Adipose tissue (tissue), 3 donors: Measurements from ENCODE around the gene OMG. TPM values are rescaled to one million over a fixed set of nuclear protein-coding genes. Genes with fewer than 3 reads are reported as not detected.
"Not testable (repeated sequence)": the region's sequence is repeated elsewhere in the genome, so short reads cannot be mapped to it uniquely, and the experiment has no call there.

Experiments
- H3K27ac ChIP-seq: one replicate; pipeline ENCODE4 v1.5.1; 2013; ENCODE audit warnings: low read depth, low read length
- WGBS, 3 donors: extraction: QIAGEN DNeasy Blood & Tissue Kit; methylation state at CpG; one replicate each; pipeline ENCODE4 v1.1.7; 2013; 5-methylcytosine and 5-hydroxymethylcytosine counted together
- polyA plus RNA-seq, 3 donors: library from polyadenylated mRNA; stranded (reverse); fragments of 200-250 nt; gene quantifications; one replicate each; pipeline ENCODE4 v1.2.3, GENCODE V29; 2013
- donor health status: healthy with polysubstance abuse.
- donor health status: Bipolar disorder and iron deficiency.
- donor health status: healthy.

The OMG gene
- polyA plus RNA-seq, 3 donors = 0.06 to 2.5 (median 0.49) TPM

DNA sequence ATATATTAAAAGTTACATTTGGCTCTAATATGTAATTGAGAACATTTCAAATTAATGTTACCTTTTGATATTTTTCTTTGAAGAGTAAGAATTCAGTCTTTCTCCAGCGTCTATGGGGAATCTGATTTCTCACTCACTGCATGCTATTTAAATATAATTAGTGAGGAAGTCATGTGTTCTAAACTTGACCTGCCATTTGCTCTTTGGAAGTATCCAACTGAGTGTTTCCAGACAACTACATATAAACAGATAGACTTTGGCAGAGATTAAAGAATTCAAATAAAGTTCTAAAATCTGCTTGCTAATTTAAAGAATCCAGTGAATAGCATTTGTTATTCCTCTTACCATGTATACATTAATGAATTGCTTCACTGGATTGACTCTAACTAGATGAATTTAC, 23.5 kb downstream of the OMG start:
- WGBS, 3 donors = 77 to 83% (median 79%) methylated on average over 1 of the region's 1 CpG
- no peak overlapping the region for H3K27ac ChIP-seq

DNA sequence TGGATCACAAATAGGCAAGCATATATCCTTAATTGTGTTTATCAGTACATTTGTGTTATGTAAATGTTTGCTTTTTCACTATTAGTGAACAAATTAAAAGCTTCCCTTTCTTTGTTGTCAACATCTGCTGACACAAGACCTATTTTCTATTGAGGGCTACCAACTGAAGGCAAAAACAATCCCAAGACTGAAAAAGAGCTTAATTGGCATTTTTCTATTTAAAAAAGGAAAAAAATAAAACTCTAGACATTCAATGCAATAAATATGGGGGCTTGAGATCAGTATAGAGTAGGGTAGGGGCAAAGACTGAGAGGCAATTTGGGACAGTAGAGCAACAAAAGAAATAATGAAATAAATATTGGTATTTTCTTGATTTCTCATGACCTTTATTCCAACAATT, 24.2 kb downstream of the OMG start:
- no peak overlapping the region for H3K27ac ChIP-seq

DNA sequence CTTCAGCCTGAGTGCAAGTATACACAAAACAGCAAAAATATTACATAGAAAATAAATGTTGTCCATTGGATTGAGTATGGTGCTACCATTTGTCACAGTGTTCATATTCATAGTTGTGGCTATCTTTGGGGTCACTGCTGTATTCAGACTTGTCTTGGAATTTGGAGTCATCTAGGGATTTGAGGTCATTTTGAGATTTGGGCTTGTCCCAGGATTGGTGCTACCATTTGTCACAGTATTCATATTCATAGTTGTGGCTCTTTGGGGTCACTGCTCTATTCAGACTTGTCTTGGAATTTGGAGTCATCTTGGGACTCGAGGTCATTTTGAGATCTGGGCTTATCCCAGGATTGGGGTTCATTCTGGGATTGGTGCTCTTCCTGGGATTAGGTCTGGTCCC, 24.8 kb downstream of the OMG start:
- H3K27ac ChIP-seq = no peak overlapping the region
- WGBS, 3 donors = 93 to 100% (median 100%) methylated on average over 1 of the region's 1 CpG

DNA sequence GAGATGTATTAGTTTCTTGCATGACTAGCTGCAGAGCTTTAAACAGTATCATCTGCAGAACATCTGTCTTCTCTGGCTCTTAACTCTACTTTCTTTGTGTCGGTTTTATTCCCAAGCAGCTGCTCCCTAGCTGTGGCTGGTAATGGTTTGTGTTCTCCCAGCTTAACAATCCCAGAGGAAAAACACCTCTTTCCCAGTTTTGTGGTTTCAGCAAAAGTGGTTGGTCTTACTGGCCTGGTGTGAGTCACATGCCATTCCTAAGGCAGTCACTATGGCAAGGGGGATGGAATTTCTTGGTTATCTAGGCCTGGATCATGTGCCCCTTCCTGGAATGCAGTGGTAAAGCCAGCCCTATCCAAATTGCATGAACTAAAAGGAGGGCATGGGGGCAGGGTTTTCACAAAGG, 27.5 kb downstream of the OMG start:
- 62 to 81% (median 65%) methylated on average over 1 of the region's 1 CpG for WGBS, 3 donors

DNA sequence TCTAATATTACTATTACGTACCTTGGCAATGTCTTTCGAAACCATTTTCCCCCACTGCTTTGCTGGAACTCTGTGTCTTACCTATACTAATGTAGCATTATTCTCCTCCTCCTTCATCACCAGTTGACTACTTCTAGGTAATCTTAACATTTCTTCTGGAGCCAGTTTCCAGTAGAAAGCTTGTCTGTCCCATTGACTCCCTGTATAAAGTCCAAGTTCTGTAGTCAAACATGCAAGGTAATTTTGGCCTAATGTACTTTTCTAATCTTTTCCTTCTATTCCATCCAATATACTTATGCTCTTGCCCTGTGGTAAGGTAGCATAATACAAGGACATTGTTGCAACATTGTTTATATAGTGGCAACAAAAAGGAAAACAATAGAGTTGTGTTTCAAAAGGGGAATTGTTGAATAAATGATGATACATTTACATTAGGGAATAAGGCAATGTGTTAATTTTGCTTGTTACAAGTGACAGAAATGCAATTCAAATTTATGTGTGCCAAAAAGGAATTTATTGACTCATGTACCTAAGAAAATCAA, 27.9 kb downstream of the OMG start:
- WGBS, 3 donors = 85 to 97% (median 95%) methylated on average over 2 of the region's 2 CpGs
- H3K27ac ChIP-seq = no peak overlapping the region

More for the DNA sequence above, 27.5 kb downstream of the OMG start:
- no peak overlapping the region for H3K27ac ChIP-seq

DNA sequence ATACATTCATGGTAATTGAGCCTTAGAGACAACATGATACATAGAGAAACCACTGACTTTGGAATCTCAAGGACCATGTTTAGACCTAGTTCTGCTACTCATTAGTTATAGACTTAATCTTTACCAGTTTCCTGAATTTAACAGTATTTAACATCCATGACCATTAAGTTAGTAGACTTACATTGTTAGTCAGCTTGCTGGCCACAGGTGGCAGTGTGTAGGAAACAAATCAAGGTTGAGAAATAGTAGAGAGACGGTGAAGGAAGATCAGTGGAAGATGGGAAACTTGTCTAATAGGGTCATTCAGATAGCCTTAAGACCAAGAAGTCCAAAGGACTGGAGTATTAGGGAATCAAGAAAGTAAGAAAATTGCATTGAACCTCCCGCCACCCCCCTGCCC, 31.0 kb downstream of the OMG start:
- 73 to 100% (median 84%) methylated on average over 2 of the region's 2 CpGs for WGBS, 3 donors
- H3K27ac ChIP-seq = no peak overlapping the region

DNA sequence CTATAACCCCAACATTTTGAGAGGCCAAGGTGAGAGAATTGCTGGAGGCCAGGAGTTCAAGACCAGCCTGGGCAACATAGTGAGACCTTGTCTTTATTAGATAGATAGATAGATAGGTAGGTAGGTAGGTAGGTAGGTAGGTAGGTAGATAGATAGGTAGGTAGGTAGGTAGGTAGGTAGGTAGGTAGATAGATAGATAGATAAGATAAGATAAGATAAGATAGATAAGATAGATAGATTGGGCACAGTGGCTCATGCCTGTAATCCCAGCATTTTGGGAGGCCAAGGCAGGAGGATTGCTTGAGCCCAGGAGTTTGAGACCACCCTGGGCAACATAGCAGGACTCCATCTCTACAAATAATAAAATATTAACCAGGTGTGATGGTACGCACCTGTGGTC, 34.1 kb downstream of the OMG start:
- H3K27ac ChIP-seq = not testable (repeated sequence)
- 97 to 100% (median 100%) methylated on average over 1 of the region's 1 CpG for WGBS, 3 donors

DNA sequence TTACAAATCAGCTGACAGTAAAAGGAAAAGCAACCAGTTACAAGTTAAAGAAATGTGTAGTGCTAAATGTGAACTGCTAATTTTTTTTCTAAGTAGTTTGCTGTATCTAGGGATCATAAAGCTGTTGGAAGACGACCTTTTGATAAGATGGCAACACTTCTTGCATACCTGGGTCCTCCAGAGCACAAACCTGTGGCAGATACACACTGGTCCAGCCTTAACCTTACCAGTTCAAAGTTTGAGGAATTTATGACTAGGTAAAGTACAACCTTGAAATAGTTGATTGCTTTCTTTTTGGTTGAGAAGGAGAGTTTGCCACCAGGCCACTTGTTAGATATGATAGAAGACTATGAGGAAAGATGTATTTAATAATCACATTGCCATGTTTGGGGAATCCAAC, 35.4 kb downstream of the OMG start:
- WGBS, 3 donors = 56 to 89% (median 75%) methylated on average over 1 of the region's 1 CpG
- H3K27ac ChIP-seq = no peak overlapping the region

DNA sequence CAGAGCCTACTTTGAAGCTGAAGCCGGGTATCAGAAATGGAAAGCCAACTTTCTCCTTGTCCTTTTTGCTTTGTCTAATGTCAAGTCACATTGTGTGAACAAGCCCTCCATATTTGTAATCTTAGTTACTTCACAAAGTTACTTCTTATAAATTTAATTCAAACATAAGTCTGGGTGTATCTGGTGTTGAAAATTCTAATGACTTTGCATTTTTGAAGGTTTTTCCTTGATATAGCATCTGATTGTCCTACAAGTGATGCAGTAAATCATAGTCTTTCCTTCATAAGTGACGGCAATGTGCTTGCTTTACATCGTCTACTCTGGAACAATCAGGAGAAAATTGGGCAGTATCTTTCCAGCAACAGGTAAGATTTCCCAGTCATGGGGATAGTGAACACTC, 36.9 kb downstream of the OMG start:
- WGBS, 3 donors = 89 to 96% (median 94%) methylated on average over 3 of the region's 3 CpGs

DNA sequence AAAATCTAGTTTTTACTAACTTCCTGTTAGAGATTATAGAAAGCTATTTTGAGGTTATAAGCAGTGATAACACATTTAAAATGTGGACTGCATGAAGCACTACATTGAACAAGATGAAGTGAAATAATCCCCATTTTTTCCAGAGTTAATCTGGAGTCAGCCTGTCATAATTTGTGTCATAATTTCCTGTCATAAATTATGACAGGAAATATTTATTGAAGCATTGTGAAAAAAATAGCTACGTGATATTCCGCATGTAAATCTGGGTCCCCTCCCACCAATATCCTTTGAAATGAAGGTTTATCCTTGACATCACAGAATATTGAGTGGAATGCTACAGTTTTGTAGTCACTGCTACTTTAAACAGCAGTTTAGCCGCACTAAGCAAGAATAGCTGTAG, 40.1 kb downstream of the OMG start:
- WGBS, 3 donors = 54 to 88% (median 61%) methylated on average over 3 of the region's 3 CpGs
- H3K27ac ChIP-seq = no peak overlapping the region

More for the DNA sequence above, 36.9 kb downstream of the OMG start:
- H3K27ac ChIP-seq = no peak overlapping the region

DNA sequence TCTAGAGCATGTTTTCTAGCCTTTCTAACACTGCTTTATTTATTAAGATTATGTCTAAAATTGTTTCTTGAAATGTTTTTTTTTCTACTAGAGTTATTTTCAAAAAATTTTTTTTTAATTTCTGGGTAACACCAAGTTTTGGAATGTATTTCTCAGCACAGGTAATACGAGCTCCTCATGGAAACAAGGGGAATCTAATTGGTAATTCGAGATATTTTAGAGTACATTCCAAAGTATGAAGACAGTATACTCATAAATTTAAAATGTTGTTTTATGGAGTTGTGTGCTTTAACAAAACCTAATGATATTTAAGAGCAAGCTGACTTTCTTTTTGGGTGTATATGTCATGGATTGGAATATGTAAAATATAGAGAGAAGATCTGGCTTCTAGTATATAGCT, 42.4 kb downstream of the OMG start:
- H3K27ac ChIP-seq = no peak overlapping the region
- 89 to 97% (median 91%) methylated on average over 2 of the region's 2 CpGs for WGBS, 3 donors

DNA sequence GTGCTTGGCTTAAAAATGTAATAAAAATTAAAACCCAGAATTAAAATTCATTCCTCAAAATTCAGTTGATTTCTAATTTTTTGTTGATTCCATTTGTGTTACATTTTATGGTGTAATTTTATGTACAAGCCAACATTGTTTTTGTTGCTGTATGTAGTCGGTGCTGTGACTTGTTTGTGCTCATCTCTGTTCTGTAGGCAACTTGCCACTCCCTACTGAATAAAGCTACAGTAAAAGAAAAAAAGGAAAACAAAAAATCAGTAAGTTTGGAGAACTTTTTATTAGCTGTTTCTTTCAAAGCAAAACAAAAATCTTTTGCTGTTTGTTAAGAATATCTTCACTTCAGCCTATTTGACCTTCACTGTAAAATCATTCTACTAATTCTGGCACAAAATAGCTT, 44.3 kb downstream of the OMG start:
- 91 to 94% (median 94%) methylated on average over 1 of the region's 1 CpG for WGBS, 3 donors

DNA sequence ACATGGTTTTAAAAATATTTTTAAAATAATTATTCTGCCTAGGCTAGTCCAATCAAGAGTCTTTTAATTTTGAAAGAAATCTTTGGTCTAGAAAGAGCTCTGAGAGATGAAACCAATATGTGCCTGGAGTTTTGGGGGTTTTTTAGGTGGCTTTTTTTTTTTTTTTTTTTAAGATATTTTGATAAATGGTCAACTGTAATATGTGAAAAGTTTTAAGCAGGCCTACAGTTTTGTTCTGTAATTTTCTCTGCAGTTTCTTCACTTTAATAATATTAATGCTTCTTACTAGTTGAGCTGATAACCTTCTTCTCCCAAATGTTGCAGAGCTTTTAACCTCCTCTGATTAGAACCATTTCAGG, 45.1 kb downstream of the OMG start:
- H3K27ac ChIP-seq = no peak overlapping the region

More for the DNA sequence above, 44.3 kb downstream of the OMG start:
- no peak overlapping the region for H3K27ac ChIP-seq

DNA sequence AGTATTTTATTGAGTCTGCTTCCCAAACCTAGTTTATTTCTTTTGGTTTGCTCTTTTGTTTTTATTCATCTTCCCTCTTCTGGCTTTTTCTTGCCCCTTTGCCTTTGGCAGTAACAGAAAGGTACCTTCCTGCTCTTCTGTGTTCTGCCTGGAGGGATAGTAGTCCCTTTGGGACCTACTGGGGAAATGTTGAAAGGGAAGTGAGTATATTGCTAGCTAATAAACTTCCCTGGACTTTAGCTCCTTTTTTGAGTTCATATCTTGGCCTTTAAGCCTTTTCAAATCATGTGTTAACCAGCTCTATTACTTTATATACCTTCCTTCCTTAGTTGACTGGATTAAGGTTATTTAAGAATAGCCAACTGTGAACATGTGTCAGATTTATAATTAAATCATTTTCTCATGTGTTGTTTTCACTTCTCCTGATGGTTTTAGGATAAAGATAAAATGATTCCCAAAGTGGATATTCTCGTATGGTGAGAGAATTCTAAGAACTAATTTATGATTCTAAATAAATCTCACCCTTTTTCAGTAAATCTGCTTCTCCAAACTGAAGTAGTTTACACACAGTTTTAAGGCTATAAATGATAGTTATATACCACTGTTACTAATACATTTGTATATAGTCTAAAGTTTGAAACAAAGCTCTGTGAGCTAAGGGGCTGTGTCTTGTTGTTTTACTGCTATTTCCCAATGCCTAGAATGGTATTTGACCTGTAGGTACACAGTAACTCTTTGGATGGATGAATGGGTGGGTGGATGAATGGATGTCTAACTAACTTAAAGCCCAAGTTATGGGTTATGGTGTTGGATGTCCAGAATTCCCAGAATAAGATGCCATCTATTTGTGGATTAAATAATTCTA, 45.7 kb downstream of the OMG start:
- no peak overlapping the region for H3K27ac ChIP-seq
- WGBS, 3 donors = 69 to 89% (median 73%) methylated on average over 1 of the region's 1 CpG

DNA sequence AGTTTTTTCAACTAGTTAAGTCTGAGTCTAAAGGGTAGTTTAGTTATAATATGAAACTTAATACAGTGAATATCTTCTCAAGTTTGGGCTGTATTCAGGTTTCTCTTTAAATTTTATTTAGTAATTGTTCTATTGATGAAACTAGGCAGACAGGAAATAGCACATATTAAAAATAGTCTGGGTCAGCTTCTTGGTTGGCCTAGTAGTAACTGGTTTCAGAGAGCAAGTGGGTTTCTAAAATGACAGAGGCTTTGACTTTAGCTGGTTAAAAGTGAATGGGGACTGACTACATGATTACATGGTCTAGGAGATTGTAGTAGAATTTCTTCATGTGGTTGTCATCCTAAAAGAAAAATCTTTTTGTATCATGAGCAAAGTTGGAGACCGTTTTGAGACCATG, 46.8 kb downstream of the OMG start:
- WGBS, 3 donors = 63 to 76% (median 67%) methylated on average over 1 of the region's 1 CpG
- H3K27ac ChIP-seq = no peak overlapping the region

DNA sequence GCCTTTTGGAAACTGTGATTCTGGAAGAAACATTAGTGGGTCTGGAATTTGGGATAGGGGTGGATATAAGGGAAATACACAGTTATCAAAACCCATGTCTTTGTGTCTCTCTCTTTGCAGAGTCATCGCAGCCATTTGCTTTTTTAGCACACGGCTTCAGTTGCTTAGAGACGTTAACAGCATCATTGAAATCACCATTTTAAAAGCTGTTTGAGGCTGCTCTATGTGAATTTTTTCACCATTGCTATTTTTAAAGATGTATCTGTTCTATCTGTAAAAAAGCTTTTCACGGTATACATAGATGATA, 47.3 kb downstream of the OMG start:
- no peak overlapping the region for H3K27ac ChIP-seq
- WGBS, 3 donors = 86 to 89% (median 88%) methylated on average over 4 of the region's 4 CpGs

DNA sequence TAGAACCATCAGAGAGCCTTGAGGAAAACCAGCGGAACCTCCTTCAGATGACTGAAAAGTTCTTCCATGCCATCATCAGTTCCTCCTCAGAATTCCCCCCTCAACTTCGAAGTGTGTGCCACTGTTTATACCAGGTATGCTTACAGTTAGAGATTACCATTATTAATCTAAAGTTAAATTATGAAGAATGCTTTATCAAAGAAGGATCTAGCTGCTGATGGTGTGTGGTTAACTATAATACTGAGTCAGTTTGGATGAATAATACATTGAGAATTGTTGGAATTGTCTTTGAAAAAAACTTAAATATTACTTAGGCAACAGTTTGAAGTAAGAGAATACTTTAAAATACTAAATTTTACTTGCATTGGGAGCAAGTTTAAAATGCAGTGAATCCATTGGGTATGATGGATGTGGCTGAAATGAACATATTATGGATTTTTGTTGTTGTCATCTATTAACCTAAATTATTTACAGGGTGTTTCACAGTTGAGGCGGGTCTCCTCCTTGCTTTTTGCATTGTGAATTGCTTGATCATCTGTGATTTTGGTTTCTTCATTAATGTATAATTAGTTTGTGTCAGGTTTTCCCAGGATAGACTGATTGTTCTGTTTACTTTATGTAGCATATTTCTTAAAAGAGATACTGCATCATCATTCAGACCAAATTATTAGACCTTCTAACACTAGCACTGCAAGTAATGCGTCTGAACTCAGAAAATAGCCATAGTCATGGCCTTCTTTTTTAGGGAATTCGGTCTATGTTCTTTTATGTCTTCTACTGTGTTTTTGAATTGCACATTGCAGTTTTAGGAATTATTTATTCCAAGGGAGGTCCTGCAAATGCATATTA, 47.8 kb downstream of the OMG start:
- H3K27ac ChIP-seq = no peak overlapping the region
- 96 to 98% (median 98%) methylated on average over 5 of the region's 5 CpGs for WGBS, 3 donors
